GM23338 (cell line): ENCODE data around the gene CLRN2. TPM values are rescaled to one million over a fixed set of nuclear protein-coding genes. Genes with fewer than 3 reads are reported as not detected.
"Not testable (repeated sequence)": the region's sequence is repeated elsewhere in the genome, so short reads cannot be mapped to it uniquely, and the experiment has no call there.

Experiments
- ATAC-seq: fragments of 200-7000 bp; cut with Tn5 transposase; 3 replicates; pipeline ENCODE4 v1.9.1; 2020
- DNase-seq: peaks from one replicate; pipeline ENCODE4 v3.0.0-alpha.2; 2015; ENCODE audit warnings: low spot score
- H2AFZ ChIP-seq: fragments of 200-600 bp; sonication (generic); 2 replicates; pipeline ENCODE4 v1.8.0; 2016; ENCODE audit warnings: antibody characterized with exemption, mild to moderate bottlenecking, moderate library complexity
- H3F3A ChIP-seq: fragments of 200-600 bp; sonication (generic); replicated peaks from 2 replicates; pipeline ENCODE4 v1.8.0; 2017; ENCODE audit warnings: antibody characterized with exemption, mixed run types, low read depth
- H3K27ac ChIP-seq: fragments of 200-600 bp; sonication (generic); 2 replicates; pipeline ENCODE4 v1.6.1; 2016; ENCODE audit warnings: low read depth
- H3K27me3 ChIP-seq: fragments of 200-600 bp; sonication (generic); 2 replicates; pipeline ENCODE4 v1.8.0; 2016; ENCODE audit warnings: mild to moderate bottlenecking, mixed run types, moderate library complexity; ENCODE audit not compliant: insufficient read depth
- H3K36me3 ChIP-seq: fragments of 200-600 bp; sonication (generic); 2 replicates; pipeline ENCODE4 v1.8.0; 2016; ENCODE audit warnings: mild to moderate bottlenecking; ENCODE audit not compliant: insufficient read depth
- H3K4me1 ChIP-seq: fragments of 200-600 bp; sonication (generic); 2 replicates; pipeline ENCODE4 v1.8.0; 2016; ENCODE audit warnings: mild to moderate bottlenecking, moderate library complexity; ENCODE audit not compliant: insufficient read depth
- H3K4me2 ChIP-seq: fragments of 200-600 bp; sonication (generic); 2 replicates; pipeline ENCODE4 v1.7.1; 2017; ENCODE audit warnings: mixed run types
- H3K4me3 ChIP-seq: fragments of 200-600 bp; sonication (generic); 2 replicates; pipeline ENCODE4 v1.6.1; 2016; ENCODE audit warnings: mixed run types
- H3K79me2 ChIP-seq: fragments of 200-600 bp; sonication (generic); replicated peaks from 2 replicates; pipeline ENCODE4 v1.8.0; 2017; ENCODE audit warnings: mild to moderate bottlenecking; ENCODE audit not compliant: insufficient read depth
- H3K9me2 ChIP-seq: fragments of 200-600 bp; sonication (generic); 2 replicates; pipeline ENCODE4 v1.8.0; 2017; ENCODE audit not compliant: insufficient read depth
- H4K20me1 ChIP-seq: fragments of 200-600 bp; sonication (generic); replicated peaks from 2 replicates; pipeline ENCODE4 v1.8.0; 2017; ENCODE audit warnings: mild to moderate bottlenecking; ENCODE audit not compliant: insufficient read depth
- H3K27ac Mint-ChIP-seq: 2 replicates; pipeline ENCODE4 v1.8.0; 2020; ENCODE audit warnings: inconsistent platforms, mild to moderate bottlenecking, moderate library complexity, mixed read lengths
- H3K27me3 Mint-ChIP-seq: 3 replicates; pipeline ENCODE4 v1.8.0; 2022; ENCODE audit warnings: low read depth, mild to moderate bottlenecking, moderate library complexity, mixed read lengths, inconsistent platforms; ENCODE audit not compliant: insufficient read depth, poor library complexity
- H3K36me3 Mint-ChIP-seq: 3 replicates; pipeline ENCODE4 v1.8.0; 2021; ENCODE audit warnings: low read depth, mild to moderate bottlenecking, inconsistent platforms, moderate library complexity, mixed read lengths
- H3K4me1 Mint-ChIP-seq: 3 replicates; pipeline ENCODE4 v1.8.0; 2020; ENCODE audit warnings: mild to moderate bottlenecking, inconsistent platforms, mixed read lengths
- H3K4me3 Mint-ChIP-seq: 3 replicates; pipeline ENCODE4 v1.8.0; 2021; ENCODE audit warnings: moderate library complexity, mild to moderate bottlenecking, inconsistent platforms, mixed read lengths
- H3K9me3 Mint-ChIP-seq: 3 replicates; pipeline ENCODE4 v1.8.0; 2020; ENCODE audit warnings: moderate library complexity, mild to moderate bottlenecking, inconsistent platforms, mixed read lengths
- EZH2 ChIP-seq: fragments of 200-600 bp; sonication (generic); IDR thresholded peaks from one replicate; pipeline ENCODE4 v1.8.0; 2017; ENCODE audit warnings: antibody characterized with exemption, mild to moderate bottlenecking, low read depth; ENCODE audit not compliant: unreplicated experiment
- ZNF114 ChIP-seq: fragments of 250-450 bp; sonication (Bioruptor Pico); IDR thresholded peaks from 2 replicates; pipeline ENCODE4 v1.5.0; 2020; ENCODE audit warnings: mild to moderate bottlenecking, moderate library complexity
- polyA plus RNA-seq: library from polyadenylated mRNA; unstranded; fragments of >200 nt; fragmentation: Nextera tagmentation; extraction: Ambion mirVana; gene quantifications from 2 replicates; pipeline ENCODE4 v1.2.1, GENCODE V29; 2016
- total RNA-seq: library from RNA; depleted of rRNA; stranded (reverse); fragments of >200 nt; shearing (Covaris generic); gene quantifications from 2 replicates; pipeline ENCODE4 v1.2.3, GENCODE V29; 2014; rRNA removed
- TF ChIP-seq, protein P1 (sequence below): IDR thresholded peaks from one replicate; pipeline ENCODE4 v1.6.1; 2018; ENCODE audit warnings: antibody characterized with exemption; ENCODE audit not compliant: unreplicated experiment

CLRN2 gene
- total and polyA plus RNA-seq, 2 experiments from 2014 or later = not detected

DNA sequence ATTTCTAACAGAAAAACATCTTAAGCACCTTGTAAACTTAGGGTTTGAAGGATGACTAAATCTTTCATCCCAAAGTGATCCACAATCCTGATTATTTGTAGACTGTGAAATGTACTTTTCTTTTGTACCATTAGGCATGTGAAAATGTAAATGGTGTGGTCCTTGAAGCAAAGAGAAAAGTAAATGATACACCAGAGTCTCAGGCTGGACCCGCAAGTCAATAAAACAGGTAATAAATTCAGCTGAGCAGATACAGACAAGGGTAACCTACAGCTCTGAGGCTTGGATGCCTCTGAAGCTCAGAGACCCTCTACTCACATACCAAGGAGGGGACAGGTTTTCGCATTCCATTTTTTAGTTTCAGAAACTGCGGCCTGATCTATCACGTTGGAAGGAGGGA lies 59.2 kb downstream of the CLRN2 start:
- no peak overlapping the region for H3K27ac Mint-ChIP-seq
- peaks cover 3% of the 10 kb centered on the region; the same call in 2 of the 3 replicates for H3K36me3 Mint-ChIP-seq
- Histone ChIP-seq H3K4me3 (no peak overlapping the region), H3K27me3 (no peaks in the 10 kb centered on the region), H3K4me1 (peaks cover 3% of the 10 kb centered on the region; the same call in 1 of the 2 replicates), H3K27ac (no peak overlapping the region), H2AFZ (no peak overlapping the region), H3F3A (0 out of 2 replicates have a peak, but pooled peaks cover 4% of the 10 kb centered on the region), H3K9me2 (no peaks in the 10 kb centered on the region), H4K20me1 (0 out of 2 replicates have a peak, but pooled peaks cover 6% of the 10 kb centered on the region), H3K79me2 (peaks cover 15% of the 10 kb centered on the region), H3K4me2 (no peak overlapping the region), H3K36me3 (no peaks in the 10 kb centered on the region; the same call in 1 of the 2 replicates)
- H3K4me1 Mint-ChIP-seq = peaks cover 17% of the 10 kb centered on the region; the same call in 2 of the 3 replicates
- peaks cover 17% of the 10 kb centered on the region for H3K27me3 Mint-ChIP-seq
- DNase-seq = no peak
- no peak for ATAC-seq
- no peak overlapping the region for H3K4me3 Mint-ChIP-seq
- H3K9me3 Mint-ChIP-seq = no peaks in the 10 kb centered on the region; the same call in 2 of the 3 replicates
- TF ChIP-seq EZH2 (no peak), ZNF114 (no peak)
- TF ChIP-seq, protein P1, sequence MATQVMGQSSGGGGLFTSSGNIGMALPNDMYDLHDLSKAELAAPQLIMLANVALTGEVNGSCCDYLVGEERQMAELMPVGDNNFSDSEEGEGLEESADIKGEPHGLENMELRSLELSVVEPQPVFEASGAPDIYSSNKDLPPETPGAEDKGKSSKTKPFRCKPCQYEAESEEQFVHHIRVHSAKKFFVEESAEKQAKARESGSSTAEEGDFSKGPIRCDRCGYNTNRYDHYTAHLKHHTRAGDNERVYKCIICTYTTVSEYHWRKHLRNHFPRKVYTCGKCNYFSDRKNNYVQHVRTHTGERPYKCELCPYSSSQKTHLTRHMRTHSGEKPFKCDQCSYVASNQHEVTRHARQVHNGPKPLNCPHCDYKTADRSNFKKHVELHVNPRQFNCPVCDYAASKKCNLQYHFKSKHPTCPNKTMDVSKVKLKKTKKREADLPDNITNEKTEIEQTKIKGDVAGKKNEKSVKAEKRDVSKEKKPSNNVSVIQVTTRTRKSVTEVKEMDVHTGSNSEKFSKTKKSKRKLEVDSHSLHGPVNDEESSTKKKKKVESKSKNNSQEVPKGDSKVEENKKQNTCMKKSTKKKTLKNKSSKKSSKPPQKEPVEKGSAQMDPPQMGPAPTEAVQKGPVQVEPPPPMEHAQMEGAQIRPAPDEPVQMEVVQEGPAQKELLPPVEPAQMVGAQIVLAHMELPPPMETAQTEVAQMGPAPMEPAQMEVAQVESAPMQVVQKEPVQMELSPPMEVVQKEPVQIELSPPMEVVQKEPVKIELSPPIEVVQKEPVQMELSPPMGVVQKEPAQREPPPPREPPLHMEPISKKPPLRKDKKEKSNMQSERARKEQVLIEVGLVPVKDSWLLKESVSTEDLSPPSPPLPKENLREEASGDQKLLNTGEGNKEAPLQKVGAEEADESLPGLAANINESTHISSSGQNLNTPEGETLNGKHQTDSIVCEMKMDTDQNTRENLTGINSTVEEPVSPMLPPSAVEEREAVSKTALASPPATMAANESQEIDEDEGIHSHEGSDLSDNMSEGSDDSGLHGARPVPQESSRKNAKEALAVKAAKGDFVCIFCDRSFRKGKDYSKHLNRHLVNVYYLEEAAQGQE = no peak

DNA sequence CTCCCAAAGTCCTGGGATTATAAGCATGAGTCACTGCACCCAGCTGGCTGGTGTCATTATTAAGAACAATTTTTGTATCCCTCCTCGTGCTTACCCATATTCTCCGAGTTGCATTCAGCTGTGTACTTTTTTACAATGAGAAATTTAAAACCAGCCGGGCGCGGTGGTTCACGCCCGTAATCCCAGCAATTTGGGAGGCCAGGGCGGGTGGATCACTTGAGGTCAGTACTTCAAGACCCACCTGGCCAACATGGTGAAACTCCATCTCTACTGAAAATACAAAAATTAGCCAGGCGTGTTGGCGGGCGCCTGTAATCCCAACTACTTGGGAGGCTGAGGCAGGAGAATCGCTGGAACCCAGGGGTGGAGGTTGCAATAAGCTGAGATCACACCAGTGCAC lies 60.2 kb downstream of the CLRN2 start:
- not testable (repeated sequence) for H3K36me3 ChIP-seq, H3K9me3 Mint-ChIP-seq, H3K4me1 ChIP-seq, H3K27me3 ChIP-seq, H3K27ac Mint-ChIP-seq, H3F3A ChIP-seq, H3K36me3 Mint-ChIP-seq, H4K20me1 ChIP-seq, H3K9me2 ChIP-seq, H3K4me3 Mint-ChIP-seq, H3K4me3 ChIP-seq, ATAC-seq, H3K4me2 ChIP-seq, H2AFZ ChIP-seq, DNase-seq, H3K27ac ChIP-seq
- H3K79me2 ChIP-seq = peaks cover 15% of the 10 kb centered on the region
- Mint-ChIP-seq H3K4me1 (peaks cover 17% of the 10 kb centered on the region; the same call in 2 of the 3 replicates), H3K27me3 (peaks cover 14% of the 10 kb centered on the region)

Other genes with a start within 250 kb of the CLRN2 start
- 26.3 and 31.5 TPM in 2 replicates for gene QDPR, start 3.1 kb upstream of the CLRN2 start, total RNA-seq
- 40.9 and 42.7 TPM in 2 replicates for gene QDPR, start 3.1 kb upstream of the CLRN2 start, polyA plus RNA-seq
- gene LAP3, start 62.0 kb downstream of the CLRN2 start, total RNA-seq = 46.4 and 63.6 TPM in 2 replicates
- gene LAP3, start 62.0 kb downstream of the CLRN2 start, polyA plus RNA-seq = 23.6 and 28.6 TPM in 2 replicates
- gene MED28, start 99.5 kb downstream of the CLRN2 start, total RNA-seq = 24.0 and 25.8 TPM in 2 replicates
- 51.9 and 60.9 TPM in 2 replicates for gene MED28, start 99.5 kb downstream of the CLRN2 start, polyA plus RNA-seq